Measurements from ENCODE around the gene SIGLEC8.

Gene SIGLEC8

GRCh38 chr19:51410950-51411748 lies 47.1 kb downstream of the SIGLEC8 start:
- H3K4me1 ChIP-seq (ENCODE audit: insufficient read depth, poor library complexity, severe bottlenecking), result no peaks in the 10 kb centered on the region
- H3K27me3 ChIP-seq (ENCODE audit: insufficient read depth, poor library complexity, severe bottlenecking), result no peaks in the 10 kb centered on the region
- H3K9me3 ChIP-seq (ENCODE audit: severe bottlenecking), result no peaks in the 10 kb centered on the region
- DNase-seq (ENCODE audit: low spot score) (no peak), ATAC-seq (ENCODE audit: low read depth) (no peak)
- no peak overlapping the region for H3K4me3 ChIP-seq (ENCODE audit: severe bottlenecking)
- no peak overlapping the region for H3K27ac ChIP-seq (ENCODE audit: poor library complexity, severe bottlenecking)
- H3K36me3 ChIP-seq (ENCODE audit: low read depth), result no peaks in the 10 kb centered on the region
- TF ChIP-seq CTCF (IDR thresholded peaks at IDR 0.05; ENCODE audit: poor library complexity, severe bottlenecking), result no peak

GRCh38 chr19:51407511-51408131 lies 50.6 kb downstream of the SIGLEC8 start:
- H3K9me3 ChIP-seq (ENCODE audit: severe bottlenecking), result no peaks in the 10 kb centered on the region
- DNase-seq (ENCODE audit: low spot score), result no peak
- no peaks in the 10 kb centered on the region for H3K27me3 ChIP-seq (ENCODE audit: insufficient read depth, poor library complexity, severe bottlenecking)
- H3K27ac ChIP-seq (ENCODE audit: poor library complexity, severe bottlenecking), result no peak overlapping the region
- H3K36me3 ChIP-seq (ENCODE audit: low read depth), result no peaks in the 10 kb centered on the region
- H3K4me3 ChIP-seq (ENCODE audit: severe bottlenecking), result no peak overlapping the region
- H3K4me1 ChIP-seq (ENCODE audit: insufficient read depth, poor library complexity, severe bottlenecking), result no peaks in the 10 kb centered on the region
- TF ChIP-seq CTCF (IDR thresholded peaks at IDR 0.05; ENCODE audit: poor library complexity, severe bottlenecking), result peak; percentile 42
- ATAC-seq (ENCODE audit: low read depth), result peak; percentile 42; the same call in 2 of the 3 replicates

GRCh38 chr19:51402117-51402516 lies 56.1 kb downstream of the SIGLEC8 start:
- ATAC-seq (ENCODE audit: low read depth) (no peak), DNase-seq (ENCODE audit: low spot score) (no peak)
- Histone ChIP-seq H3K4me1 (ENCODE audit: insufficient read depth, poor library complexity, severe bottlenecking) (no peaks in the 10 kb centered on the region), H3K27ac (ENCODE audit: poor library complexity, severe bottlenecking) (no peak overlapping the region), H3K9me3 (ENCODE audit: severe bottlenecking) (no peaks in the 10 kb centered on the region), H3K36me3 (ENCODE audit: low read depth) (no peaks in the 10 kb centered on the region), H3K4me3 (ENCODE audit: severe bottlenecking) (no peak overlapping the region), H3K27me3 (ENCODE audit: insufficient read depth, poor library complexity, severe bottlenecking) (no peaks in the 10 kb centered on the region)
- TF ChIP-seq CTCF (IDR thresholded peaks at IDR 0.05; ENCODE audit: poor library complexity, severe bottlenecking), result no peak
